ENCODE measurements around the gene CAVIN3.

GRCh38 chr11:6350043-6350442 lies 29.7 kb upstream of the CAVIN3 start:
- TF ChIP-seq POLR2A (IDR thresholded peaks at IDR 0.05): no peak
- no peak for TF ChIP-seq CTCF (IDR thresholded peaks at IDR 0.05)

Data from thyroid gland (tissue), 4 donors.